Activated gamma-delta T cell treated with anti-CD3 and anti-CD28 coated beads, Interleukin-2, amount 50 U/mL, for 16 hours (primary cell): Measurements from ENCODE around the gene RBM43.

Experiments used
- DNase-seq: peaks from one replicate; pipeline ENCODE4 v3.0.0-alpha.2; 2020; ENCODE audit warnings: low read depth

RBM43 gene

GRCh38 chr2:151217343-151217742, 44.3 kb downstream of the RBM43 start:
- no peak for DNase-seq

- DNase-seq, result no peak
Observed at GRCh38 chr2:151207100-151207499, 54.6 kb downstream of the RBM43 start.

GRCh38 chr2:151206446-151206968, 55.2 kb downstream of the RBM43 start:
- no peak for DNase-seq

- no peak for DNase-seq
Observed at GRCh38 chr2:151205571-151205970, 56.1 kb downstream of the RBM43 start.

- no peak for DNase-seq
Observed at GRCh38 chr2:151204756-151205155, 56.9 kb downstream of the RBM43 start.

GRCh38 chr2:151200844-151201243, 60.8 kb downstream of the RBM43 start:
- no peak for DNase-seq

GRCh38 chr2:151200277-151200676, 61.4 kb downstream of the RBM43 start:
- no peak for DNase-seq

- DNase-seq, result no peak
Observed at GRCh38 chr2:151198645-151199044, 63.0 kb downstream of the RBM43 start.
